Measurements from ENCODE around the gene LINS1.
"Not testable (repeated sequence)": the region's sequence is repeated elsewhere in the genome, so short reads cannot be mapped to it uniquely, and the experiment has no call there.

LINS1 gene

DNA sequence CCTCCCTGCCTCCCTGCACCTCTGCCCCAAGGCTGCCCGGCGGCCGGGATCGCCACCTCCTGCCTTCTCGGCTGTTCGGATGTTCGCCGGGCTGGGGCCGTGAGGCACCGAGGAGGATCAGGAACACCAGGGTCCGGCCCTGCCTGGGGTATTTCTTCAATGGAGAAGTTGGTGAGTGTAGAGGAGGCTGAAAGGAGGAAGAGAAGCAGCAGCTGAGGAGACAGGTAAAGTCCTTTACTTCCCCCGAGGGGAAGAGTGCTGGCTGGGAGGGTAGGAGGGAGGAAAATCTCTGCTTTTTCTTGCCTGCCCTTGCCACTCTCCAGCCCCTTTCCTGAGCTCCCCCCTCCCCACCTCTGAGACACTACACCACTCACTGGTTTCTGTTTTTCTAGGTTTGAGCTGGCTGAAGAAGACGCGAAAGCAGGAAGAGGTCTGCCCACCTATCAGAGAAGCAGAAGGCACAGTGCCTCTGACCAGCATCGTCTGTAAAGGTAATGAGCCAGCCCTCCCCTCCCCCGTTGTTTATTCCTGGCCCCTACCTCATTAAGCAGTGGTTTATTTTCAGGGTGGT, 924 bp upstream of the LINS1 start:
- DNase-seq (ENCODE audit: low spot score): no peak

DNA sequence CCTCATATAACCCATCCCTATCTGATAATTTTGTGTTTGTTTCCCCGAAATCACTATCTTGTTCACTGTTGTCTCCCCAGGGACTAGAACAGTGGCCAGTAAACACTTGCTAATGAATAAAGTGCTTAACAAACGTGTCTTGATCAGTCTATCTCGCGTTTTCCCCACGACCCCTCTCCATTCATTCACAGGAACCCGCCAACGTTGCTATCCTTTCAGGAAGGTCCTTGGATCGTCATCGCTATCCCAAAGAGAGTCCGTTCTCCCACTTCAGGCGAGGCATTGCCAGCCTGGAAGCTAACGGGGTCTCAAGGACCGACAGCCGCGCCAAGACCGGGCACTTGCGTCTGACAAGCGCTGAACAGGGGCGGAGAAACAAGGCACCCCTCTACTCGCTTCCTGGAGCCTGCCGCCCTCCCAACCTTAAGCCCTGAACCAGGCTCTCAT, 344 bp downstream of the LINS1 start:
- no peak for DNase-seq (ENCODE audit: low spot score)

DNA sequence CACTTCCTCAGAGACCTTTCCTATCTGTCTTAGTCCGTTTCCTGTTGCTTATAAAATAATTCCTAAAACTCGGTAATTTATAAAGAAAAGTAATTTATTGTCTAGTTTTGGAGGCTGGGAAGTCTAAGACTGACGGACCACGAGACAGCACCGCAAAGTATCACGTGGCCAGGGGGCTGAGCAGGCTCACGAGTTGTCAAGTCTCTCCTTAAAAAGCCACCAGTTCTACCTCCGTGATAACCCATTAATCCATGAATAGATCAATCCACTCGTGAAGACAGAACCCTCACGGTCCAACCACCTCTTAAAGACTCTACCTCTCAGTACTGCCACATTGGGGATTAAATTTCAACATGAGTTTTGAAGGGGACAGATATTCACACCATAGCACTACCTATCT, 821 bp downstream of the LINS1 start:
- peak; percentile 10 for DNase-seq (ENCODE audit: low spot score)

DNA sequence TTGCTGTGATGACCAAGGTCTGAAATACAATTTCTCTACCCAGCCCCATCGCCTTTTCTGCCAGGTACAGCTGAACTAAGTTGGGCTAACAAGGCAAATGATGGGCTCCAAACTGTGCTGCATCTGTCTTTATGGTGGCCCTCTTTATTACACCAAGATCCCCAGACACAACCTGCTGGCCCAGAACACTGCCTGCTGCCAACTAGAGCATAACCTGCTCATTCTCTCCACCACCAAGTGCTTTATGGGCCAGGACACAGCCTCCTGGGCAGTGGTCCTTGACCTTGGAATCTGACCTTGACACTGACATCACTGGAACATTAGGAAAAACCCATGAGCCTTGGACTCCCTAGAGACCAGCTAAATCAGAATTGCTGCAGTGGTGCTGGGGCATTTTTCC, 3.3 kb downstream of the LINS1 start:
- DNase-seq (ENCODE audit: low spot score): no peak

DNA sequence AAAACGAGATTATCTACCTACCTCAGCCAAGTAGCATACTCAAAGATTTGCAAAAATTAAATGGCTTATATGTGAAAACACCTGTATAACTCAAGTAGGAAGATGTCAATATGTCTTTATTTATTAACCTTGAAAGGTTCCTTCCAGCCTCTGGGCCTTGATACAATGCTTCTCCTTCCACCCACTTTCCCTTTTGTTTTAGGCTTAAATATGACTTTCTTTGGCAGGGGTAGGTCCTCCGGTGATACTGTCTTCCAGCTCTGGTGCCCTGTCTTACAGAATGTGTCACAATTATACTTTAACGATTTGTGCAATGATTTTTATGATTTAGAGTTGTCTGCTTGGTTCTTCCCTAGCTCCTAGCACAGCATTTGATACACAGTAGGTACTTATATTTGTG, 4.1 kb downstream of the LINS1 start:
- no peak for DNase-seq (ENCODE audit: low spot score)

DNA sequence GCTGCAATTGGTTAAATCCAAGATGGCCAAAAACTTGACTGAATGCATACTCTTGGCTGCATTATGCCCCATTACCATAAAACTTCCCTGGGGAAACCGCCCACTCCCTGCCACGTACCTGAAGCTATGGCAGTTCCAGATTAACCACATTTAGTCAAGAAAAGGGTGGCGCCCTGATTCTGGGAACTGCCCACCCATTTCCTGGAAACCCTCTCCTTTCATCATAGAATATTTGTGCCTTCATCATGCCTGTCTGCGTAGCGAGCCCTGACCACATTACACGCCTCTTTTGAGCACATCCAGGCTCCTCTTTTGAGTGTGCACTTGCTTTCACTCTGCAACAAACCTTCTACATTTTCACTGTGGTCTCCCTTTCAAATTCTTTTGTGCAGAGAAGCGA, 5.2 kb downstream of the LINS1 start:
- no peak for DNase-seq (ENCODE audit: low spot score)

DNA sequence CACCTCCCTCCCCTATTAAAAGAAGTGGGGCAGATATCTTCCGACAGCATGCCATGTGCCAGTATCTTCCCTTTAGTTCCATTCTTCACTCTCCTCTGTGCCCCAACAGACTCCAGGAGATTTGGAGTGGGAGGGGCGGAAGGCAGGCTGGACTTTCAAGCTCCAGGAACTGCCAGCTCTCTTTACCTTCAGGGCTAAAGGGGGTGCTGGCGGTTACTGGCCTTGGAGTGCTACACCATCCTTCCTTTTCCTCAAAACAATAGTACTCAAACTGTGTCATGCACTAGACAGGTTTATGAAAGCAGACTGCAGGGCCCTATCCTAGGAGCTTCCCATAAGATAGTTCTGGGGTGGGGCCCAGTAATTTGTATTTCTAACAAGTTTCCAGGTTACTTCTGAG, 6.0 kb downstream of the LINS1 start:
- DNase-seq (ENCODE audit: low spot score): no peak

DNA sequence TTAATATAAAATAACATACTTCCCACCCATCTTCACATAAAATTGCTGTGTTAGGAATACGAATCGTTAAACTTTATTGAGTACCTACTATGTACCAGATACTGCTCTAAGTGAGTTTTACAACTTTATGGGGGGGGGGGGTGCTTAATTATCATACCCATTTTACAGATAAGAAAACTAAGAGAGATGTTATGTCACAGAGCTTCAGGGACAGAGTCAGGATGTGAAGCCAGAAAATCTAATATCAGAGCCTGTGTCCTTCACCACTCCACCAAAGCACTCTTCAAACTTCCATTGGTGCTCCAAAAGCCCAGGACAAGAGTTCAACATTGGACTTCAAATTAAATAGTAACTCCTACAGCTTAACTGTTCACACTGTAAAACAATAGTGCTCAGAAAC, 8.6 kb downstream of the LINS1 start:
- DNase-seq (ENCODE audit: low spot score): no peak

DNA sequence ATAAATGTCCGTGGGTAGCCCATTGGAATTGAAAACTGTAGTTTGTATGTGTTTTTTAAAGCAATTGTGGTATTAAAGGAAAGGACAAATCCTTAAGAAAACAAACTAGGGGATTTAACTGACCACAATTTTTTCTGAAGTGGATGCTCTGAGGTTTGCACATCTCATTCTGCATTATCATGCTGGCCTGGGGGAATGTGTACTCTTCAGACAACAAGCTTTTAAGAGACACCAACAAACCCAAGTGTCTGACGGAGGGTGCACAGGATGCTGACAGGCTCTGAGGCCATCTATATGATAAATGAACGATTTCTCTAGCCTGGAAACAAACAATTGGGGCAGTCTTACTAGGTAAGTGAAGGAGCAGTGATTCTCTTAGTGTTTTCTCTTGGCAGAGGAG, 9.1 kb downstream of the LINS1 start:
- no peak for DNase-seq (ENCODE audit: low spot score)

DNA sequence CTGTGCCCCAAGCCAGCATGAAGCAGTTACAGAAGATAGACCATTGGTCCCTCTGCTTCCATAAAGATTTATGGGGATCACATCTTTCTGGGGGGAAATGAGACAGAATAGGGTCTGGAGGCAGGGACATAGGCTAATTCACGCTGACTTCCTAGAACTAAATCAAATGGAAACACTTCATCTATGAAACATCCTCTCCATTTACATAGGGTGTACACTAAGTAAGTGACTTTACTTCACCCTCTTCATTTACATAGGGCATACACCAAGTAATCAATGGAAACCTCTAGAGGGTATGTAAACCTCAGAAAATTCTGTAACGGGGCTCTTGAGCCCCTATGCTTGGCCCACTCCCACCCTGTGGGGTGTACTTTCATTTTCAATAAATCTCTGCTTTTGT, 10.1 kb downstream of the LINS1 start:
- DNase-seq (ENCODE audit: low spot score): no peak

DNA sequence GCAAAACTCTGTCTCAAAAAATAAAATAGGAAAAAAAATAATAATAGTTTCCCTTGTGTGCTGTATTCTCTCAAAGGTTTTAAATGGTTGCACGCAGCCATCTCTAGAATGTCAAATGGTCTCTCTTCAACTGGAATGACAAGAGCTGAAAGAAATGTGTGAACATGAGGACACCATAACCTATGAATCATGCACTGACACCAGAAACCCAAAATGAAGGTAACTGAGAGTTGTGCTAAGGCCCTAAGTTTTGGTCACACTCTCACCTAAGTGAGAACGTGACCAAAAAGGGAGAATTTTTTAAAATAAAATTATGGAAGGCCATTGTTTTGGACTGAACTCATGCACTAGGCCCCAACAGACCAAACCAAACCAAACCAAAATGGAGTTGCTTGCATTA, 10.8 kb downstream of the LINS1 start:
- DNase-seq (ENCODE audit: low spot score): not testable (repeated sequence)

DNA sequence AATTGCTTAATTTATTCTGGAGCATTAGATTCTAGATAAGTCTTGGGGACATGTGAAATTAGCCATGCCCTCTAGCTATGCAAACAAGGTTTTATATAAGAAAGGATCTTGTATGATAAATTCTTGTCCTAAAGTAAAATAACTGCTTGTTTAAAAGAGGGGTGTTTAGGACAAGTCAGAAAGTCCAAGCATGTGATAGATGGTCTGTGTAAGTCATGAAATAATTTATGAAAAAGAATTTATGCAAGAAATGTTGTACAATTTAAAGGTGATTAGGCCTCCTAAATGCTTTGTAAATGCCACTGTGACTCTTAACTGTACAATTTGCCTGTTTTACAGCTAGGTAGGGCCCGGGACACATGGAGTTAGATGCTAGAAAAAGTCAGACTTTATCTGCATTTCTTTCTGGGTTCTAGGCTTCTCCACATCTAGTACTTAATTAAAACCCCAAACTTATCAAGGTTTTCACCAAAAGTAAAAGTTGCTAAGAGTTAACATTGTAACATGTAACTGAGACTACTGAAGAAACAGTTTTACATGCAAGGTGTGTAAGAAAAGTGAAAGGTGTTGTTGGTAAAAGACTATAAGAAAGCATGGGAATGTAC, 13.2 kb downstream of the LINS1 start:
- DNase-seq (ENCODE audit: low spot score): peak; percentile 21

DNA sequence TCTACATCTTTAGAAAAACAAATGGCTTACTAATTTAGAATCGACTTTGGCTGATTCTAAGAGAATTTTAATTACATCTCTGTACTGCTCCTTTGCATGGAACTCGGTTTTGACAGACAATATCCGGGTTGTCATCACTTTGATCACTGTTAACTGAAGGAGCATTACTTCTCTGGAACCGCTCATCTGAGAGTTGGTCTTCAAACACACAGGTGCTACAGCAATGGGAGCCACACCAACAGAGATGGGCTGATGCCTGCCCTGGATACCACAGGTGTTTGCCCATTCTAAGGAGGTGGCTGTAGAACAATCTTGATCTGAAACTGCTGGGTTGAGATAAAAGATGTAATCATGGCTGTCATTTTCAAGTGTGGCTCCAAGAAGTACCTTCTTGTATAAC, 21.6 kb downstream of the LINS1 start:
- DNase-seq (ENCODE audit: low spot score): no peak

DNA sequence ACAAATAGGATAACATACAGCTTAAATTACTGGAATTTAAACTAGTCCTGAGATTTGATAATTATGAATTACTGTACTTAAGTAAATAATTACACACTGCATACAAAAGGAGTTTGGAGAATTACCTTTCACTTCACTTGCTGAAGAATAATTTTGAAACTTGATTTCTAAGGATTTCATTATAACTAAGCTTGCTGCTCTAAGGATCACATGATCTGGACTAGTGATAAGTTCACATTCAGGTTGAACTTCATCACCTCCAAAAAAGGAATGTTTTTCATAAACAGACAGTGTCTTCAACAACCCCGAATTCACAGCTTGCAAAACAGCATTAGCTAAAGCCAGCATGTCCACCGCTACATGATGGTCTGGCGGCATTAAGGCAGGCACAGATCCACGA, 28.5 kb downstream of the LINS1 start:
- DNase-seq (ENCODE audit: low spot score): no peak

DNA sequence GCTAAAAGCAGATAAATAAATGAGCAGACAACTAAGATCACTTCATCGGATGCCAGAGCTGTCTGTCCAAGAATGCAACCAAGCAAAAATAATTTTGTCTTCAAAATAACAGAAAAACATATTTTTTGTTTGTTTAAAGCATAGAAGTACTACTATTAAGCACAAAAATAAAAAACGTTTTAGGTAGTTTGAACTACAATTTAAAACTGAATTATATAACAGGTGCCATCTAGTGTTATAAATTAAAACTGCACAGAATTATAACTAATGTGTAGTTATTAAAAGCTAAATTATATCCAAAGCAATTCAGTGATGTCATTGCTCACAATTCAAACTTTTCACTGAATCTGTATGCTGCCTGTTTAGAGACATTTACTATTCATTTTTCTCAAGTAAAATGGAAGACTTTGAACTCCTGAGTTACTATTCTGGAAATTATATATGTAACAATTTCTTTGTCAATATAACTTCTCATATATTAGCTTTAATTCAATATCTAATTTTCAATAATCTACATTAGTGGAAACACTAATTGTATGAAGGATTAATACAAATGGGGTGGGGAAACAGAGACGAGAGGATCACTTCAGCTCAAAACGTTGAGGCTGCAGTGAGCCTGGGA, 29.5 kb downstream of the LINS1 start:
- DNase-seq (ENCODE audit: low spot score): no peak

DNA sequence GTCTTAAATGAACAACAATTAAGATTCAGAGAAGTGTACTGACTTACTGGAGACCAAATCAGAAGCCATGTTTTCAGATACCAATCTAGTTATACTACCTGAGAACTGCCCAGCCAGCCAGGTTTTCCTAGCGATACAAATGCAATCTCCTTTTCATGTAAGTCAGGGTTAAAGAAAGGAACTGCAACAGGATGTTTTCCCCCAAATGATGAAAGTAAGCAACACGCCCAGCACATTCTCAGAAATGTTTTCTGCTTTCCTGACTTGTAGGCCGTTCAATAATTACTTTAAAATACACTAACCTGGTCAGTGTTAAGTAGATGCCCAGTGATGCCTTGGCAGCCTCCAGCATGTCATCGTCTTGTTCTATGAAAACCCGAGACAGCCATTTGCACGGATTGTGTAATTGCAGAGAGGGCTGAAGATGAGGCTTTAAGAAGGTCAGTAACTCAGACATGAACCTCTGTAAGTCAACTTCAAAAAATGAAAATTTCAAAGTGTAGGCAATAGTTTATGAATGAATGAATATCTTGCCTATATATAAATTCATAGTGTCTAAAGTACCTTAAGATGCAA, 30.3 kb downstream of the LINS1 start:
- no peak for DNase-seq (ENCODE audit: low spot score)

DNA sequence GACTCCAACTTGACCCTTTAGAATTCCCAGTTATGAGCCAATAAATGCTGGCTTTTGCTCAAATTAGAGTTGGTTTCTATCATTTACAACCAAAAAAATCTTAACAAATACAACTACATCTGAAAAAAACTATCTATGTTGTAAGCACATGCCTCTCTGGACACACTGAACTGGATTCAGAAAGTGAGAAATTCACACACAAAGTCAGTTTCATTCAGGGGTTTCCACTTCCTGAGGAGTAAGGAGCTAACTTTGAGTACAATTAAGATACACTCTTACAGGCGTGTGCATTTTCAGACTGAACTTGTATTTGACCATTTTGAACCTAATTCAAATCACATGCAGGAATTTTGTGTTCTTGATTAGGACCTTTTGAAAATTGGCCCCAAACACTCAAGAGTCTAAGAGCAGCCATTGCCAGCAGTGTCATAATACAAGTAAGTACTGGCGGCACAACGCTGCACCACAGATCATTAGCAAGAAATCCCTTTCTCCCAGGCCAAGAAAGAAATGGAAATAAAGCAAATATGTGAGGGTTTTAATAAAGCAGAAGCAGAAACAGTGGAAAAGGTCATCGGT, 31.2 kb downstream of the LINS1 start:
- no peak for DNase-seq (ENCODE audit: low spot score)

DNA sequence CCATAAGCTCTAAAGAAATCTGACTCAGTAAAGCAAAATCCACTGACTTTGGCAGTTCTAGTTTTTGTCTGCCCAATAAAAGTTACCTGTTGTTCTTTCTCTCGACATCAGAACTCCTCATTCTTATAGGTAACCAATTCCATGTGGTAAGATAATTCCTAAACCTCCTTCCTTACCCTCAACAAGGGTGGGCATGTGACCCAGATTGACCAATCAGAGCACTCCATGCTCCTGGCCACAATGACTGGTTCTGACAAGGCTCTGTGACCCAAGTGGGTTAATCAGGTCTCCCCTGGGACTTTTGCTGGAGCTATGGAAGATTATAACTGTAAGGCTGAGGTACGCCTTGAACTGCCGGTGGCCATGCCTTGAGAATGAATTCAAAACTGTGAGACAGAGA, 31.7 kb downstream of the LINS1 start:
- no peak for DNase-seq (ENCODE audit: low spot score)

DNA sequence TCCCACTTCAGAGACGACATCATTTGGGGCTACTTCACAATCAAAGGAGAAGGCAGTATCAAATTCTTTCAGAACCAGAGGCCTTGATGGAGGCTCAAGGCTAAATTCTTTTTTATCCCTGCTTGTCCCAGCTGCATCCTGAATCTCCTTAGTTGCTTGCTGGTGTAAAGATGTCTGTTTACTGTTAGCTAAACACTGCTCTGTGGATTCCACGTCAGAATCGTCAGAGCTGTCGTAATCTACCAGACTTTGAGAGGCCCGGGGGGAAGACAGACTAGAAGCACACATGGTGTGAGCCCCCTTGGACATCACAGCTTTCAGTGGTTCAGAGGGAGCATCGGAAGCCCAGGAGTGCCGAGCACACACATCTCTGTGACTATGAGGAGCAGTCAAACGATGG, 32.6 kb downstream of the LINS1 start:
- DNase-seq (ENCODE audit: low spot score): no peak

DNA sequence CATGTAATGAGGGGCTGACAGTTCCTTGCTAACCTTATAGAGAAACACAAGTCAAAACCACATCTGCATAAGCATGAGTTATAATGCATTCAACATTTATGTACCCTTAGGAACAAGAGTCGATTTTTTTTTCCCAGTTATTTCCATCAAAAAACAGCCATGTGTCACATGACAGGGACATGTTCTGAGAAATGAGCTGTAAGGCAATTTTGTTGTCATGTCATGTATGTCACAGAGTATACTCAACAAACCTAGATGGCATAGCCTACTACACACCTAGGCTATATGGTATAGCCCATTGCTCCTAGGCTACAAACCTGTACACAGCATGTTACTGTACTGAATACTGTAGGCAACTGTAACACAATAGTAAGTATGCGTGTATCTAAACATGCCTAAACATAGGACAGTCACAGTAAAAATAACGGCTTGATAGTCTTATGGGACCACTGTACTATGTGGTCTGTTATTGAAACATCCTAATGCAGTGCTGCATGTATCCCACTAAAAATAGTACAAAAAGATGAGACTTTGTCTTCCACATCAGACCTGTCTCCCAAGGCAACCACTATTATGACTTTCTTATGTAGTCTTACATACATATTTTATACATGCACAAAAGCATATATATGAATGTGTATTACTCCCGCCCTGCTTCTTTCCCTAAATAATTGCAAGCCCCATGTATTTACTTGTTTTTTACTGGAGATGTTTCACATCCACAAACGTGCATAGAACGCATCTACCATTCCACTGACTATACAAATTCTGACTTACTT, 34.9 kb downstream of the LINS1 start:
- DNase-seq (ENCODE audit: low spot score): no peak

DNA sequence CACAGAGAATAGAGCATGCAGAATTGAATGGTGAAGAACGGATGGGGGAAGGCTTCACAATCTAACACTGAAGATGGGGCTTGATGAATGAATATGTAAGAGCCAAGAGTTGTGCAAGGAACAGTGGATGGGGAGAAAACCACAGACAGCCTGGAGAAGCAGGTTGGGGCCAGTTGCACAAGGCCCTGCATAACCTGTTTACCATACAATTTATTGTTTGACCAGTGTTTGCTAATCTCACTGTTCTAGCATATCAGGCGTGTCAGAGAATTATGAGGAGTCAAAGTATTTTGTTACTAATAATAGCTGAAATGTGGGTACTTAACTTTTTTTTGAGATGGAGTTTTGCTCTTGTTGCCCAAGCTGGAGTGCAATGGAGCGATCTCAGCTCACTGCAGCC, 36.4 kb downstream of the LINS1 start:
- DNase-seq (ENCODE audit: low spot score): no peak

DNA sequence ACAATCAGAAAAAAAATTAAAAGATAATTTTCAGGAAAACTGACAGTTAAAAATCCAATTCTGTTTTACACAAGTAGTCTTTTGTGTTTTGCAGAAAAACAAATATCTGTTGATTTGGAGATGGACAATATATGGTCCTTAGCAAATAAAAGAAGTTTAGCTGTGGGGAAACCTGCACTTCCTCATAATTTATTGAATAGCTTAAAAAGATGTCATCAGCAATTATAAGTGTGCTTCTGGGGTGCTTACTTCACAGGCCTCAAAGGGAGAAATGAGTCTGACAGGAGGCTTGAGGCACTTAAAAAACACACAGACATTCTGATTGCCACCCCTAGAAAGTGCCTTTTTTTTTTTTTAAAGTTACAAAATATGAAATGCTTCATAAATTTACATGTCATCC, 41.7 kb downstream of the LINS1 start:
- no peak for DNase-seq (ENCODE audit: low spot score)
